Tongue (tissue), 2 donors: ENCODE measurements around the gene RALA. TPM values are rescaled to one million over a fixed set of nuclear protein-coding genes. Genes with fewer than 3 reads are reported as not detected.

ENCODE experiments used
- DNase-seq: peaks from one replicate; pipeline ENCODE4 v3.0.0-alpha.2; 2015
- total RNA-seq: library from RNA; depleted of rRNA; stranded (reverse); fragments of >200 nt; gene quantifications from one replicate; pipeline ENCODE4 v1.2.3, GENCODE V29; 2014

The RALA gene
- 32.1 TPM for total RNA-seq

GRCh38 chr7:39623047-39623731 lies at the start of gene RALA:
RALA (plus strand) TSS chr7:39623572; CDS start chr7:39686668, 63,096 bp downstream.
- DNase-seq = peak; percentile 97

GRCh38 chr7:39574673-39575349 lies 48.6 kb upstream of the RALA start:
- no peak for DNase-seq

DNA sequence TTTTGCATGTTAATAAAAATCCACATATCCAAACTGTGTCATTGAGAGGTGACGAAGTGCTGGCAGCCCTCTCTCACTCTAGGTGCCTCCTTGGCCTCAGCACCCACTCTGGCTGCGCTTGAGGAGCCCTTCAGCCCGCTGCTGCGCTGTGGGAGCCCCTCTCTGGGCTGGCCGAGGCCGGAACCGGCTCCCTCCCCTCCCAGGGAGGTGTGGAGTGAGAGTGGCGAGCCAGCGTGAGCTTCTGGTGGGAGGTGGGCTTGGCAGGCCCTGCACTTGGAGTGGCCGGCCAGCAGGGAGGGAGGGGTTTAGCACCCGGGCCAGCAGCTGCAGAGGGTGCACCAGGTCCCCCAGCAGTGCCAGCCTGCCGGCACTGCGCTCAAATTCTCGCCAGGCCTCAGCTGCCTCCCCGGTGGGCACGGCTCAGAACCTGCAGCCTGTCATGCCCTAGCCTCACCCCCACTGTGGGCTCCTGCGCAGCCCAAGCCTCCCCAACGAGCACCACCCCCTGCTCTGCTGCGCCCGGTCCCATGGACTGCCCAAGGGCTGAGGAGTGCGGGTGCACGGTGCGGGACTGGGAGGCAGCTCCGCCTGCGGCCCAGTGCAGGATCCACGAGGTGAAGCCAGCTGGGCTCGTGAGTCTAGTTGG lies 46.0 kb upstream of the RALA start:
- DNase-seq = no peak

DNA sequence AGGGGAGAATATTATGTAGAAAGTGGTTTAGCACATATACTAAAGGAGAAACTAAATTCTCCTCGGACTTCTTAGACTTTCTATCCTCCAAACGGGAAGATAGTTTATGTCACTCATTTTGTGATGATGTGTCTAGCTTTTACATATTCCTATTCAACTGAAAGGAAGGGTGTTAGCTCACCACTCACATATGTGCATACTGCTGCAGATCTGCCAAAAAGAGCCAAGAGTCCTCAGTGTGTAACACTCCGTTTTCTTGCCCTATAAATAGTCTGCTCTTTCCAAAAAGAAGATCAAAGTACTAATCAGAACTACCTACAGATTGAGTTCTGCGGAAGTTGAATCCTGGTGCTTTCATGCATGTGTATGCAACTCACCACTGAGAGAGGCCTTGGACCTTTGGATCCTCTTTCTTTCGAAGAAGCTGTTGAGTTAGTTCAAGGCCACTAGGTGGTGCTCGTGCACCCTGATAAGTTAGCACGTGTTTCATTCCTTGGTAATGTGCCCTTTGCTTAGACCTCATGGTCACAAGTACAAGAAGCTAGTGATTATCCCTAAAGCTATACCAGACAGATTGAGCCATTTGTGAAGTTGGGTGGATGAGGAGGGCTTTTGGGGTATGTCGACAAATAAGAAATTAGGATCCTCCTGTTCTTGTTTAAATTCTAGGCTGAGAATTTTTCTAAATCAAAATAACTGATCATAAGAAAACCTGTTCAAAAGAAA lies 43.1 kb upstream of the RALA start:
- DNase-seq = peak; percentile 96

DNA sequence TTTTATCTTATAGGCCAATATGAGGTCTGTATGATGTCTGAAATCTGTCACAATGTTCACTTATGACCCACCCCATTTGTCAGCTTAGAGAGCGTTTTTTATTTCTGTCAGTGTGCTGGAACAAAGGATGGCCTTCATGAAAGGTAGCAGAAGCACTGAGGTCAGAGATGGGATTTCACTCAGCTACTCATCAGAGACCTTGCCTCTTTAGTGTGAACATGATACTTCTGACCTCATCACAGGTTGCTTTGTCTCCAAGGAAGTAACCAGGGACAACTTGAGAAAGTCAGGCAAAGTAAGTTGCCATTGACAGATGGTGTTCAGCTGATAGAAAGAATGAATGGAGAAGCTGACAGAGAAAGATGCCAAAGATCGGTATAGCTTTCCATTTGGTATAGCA lies 40.8 kb upstream of the RALA start:
- no peak for DNase-seq

GRCh38 chr7:39583539-39583938 lies 39.8 kb upstream of the RALA start:
- DNase-seq = no peak

- no peak for DNase-seq
Observed at GRCh38 chr7:39587393-39587792, 36.0 kb upstream of the RALA start.

- DNase-seq = no peak
Observed at GRCh38 chr7:39588416-39588815, 35.0 kb upstream of the RALA start.

DNA sequence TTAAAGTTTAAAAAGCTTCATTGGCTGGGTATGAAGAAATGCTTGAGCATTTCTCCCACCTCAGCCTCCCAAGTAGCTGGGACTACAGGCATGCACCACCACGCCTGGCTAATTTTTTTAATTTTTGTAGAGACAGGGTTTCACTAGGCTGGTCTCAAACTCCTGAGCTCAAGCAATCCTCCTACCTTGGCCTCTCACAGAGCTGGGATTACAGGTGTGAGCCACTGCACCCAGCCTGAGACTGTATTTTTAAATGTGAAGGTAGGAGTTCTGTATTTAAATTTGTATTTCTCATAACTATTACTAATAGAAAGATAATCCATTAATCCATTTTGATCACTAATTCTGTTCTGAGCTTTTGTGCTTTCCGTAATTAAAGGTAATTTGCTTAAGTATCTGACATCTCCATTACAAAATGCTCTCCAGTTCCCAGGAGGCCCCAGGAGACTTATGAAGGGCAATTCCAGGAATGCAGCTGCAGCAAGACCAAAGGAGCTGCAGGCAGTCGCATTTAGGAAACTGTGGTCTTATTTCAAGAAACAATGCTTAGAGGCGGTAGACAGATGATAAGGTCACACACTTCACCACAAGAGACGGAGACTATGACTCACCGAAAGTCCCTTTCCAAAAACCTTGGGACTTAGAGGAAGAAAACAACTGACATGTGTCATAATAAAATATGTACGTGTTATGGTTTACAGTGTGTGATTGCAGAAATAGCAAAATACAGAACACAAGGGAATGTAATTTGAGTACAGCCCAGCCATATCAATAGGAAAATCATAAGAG lies 33.9 kb upstream of the RALA start:
- peak; percentile 33 for DNase-seq

DNA sequence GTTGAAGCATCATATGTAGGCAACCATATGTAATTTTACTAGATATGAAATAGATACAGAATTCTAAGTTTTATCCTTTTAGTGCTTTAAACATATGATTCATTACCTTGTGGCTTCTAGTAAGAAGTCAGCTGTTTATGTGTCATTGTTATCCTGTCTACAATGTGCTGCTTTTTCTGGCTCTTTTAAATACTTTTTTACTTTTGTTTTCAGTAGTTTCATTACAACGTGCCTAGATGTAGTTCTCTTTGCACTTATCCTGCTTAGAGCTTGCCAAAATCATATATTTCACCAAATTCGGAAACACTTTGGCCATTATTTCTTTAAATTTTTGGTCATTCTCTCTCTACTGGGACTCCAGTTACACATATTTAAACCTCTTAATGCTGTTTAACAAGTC lies 30.8 kb upstream of the RALA start:
- DNase-seq = no peak

GRCh38 chr7:39594988-39595620 lies 28.3 kb upstream of the RALA start:
- peak; percentile 71 for DNase-seq

GRCh38 chr7:39602351-39602750 lies 21.0 kb upstream of the RALA start:
- DNase-seq = no peak

- DNase-seq = no peak
Observed at GRCh38 chr7:39603924-39604323, 19.4 kb upstream of the RALA start.

DNA sequence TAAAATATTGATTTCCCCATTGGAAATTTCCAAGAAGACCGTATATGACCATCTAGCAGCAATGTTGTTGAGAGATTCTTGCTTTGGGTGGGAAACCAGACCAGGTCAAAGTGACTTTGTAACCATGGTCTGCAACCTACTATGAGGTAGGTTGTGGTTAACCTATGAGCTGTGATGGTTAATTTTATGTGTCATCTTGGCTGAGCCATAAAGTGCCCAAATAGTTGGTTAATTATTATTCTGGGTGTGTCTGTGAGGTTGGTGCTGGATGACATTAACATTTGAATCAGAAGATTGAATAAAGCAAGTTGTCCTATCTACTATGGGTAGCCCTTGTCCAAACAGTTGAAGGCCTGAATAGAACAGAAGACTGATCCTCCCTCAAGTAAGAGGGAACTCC lies 18.3 kb upstream of the RALA start:
- no peak for DNase-seq

GRCh38 chr7:39606352-39606751 lies 17.0 kb upstream of the RALA start:
- no peak for DNase-seq

- DNase-seq = no peak
Observed at GRCh38 chr7:39606941-39607340, 16.4 kb upstream of the RALA start.

- DNase-seq = no peak
Observed at GRCh38 chr7:39607865-39608264, 15.5 kb upstream of the RALA start.

GRCh38 chr7:39608278-39608677 lies 15.1 kb upstream of the RALA start:
- no peak for DNase-seq

- DNase-seq = peak; percentile 62
Observed at GRCh38 chr7:39609113-39609934, 14.0 kb upstream of the RALA start.

- DNase-seq = no peak
Observed at GRCh38 chr7:39609935-39610263, 13.5 kb upstream of the RALA start.

DNA sequence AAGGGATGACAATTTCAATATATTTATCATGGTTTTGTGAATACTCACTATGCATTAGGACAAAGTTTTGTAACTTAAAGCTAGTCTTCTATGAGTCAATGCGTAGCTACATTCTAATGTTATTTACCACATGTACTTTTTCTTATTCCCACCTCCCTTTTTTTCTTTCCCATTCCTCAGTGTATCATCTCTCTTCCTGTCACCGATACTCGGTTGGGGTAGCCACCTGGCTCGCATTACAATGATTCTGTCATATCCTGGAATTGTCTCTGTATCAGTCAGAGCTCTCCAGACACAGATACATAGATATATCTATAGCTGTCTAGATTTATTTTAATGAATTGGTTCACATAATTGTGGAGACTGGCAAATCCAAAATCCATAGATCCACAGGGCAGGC lies 9.8 kb upstream of the RALA start:
- DNase-seq = no peak
